ENCODE results near the gene PTK6.

Gene PTK6

GRCh38 chr20:63534427-63534830 lies 2.7 kb downstream of the PTK6 start:
- no peak for DNase-seq (ENCODE audit: low spot score)
- Histone ChIP-seq H2BK12ac (ENCODE audit: low read length) (peak overlapping the region; percentile 97), H2BK15ac (ENCODE audit: low read length) (peak overlapping the region; percentile 55), H3K9me3 (replicated peaks in 1 of 2; ENCODE audit: control insufficient read depth in 2 of 2, insufficient read depth in 1 of 2, low read depth in 1 of 2, low read length in 2 of 2) (peaks cover 0 to 2% of the 10 kb centered on the region in 2 donors), H3K9ac (ENCODE audit: low read depth, low read length, poor library complexity) (peak overlapping the region; percentile 44), H3K18ac (ENCODE audit: low read length) (peak overlapping the region; percentile 65), H3K27ac (replicated peaks; ENCODE audit: low read length) (no peak overlapping the region), H4K91ac (ENCODE audit: low read depth, low read length, poor library complexity) (no peak overlapping the region), H4K8ac (ENCODE audit: low read depth, low read length) (peak overlapping the region; percentile 43), H3K4ac (ENCODE audit: low read length) (no peak overlapping the region), H3K36me3 (replicated peaks in 1 of 2; ENCODE audit: control insufficient read depth in 2 of 2, insufficient read depth in 2 of 2, low read length in 2 of 2) (no peaks in the 10 kb centered on the region), H3K4me3 (ENCODE audit: low read length in 2 of 2) (no peak overlapping the region), H3K27me3 (ENCODE audit: control insufficient read depth in 3 of 3, insufficient read depth in 3 of 3, low read depth in 1 of 3, low read length in 3 of 3) (peaks cover 0 to 2% (median 0%) of the 10 kb centered on the region in 3 experiments), H3K4me1 (ENCODE audit: control insufficient read depth in 2 of 2, insufficient read depth in 1 of 2, low read depth in 1 of 2, low read length in 2 of 2) (peaks cover 16 to 19% of the 10 kb centered on the region in 2 donors), H2BK120ac (ENCODE audit: low read depth, low read length) (peak overlapping the region; percentile 76), H2AK5ac (ENCODE audit: low read depth, low read length) (peak overlapping the region; percentile 99), H2BK5ac (ENCODE audit: low read length) (no peak overlapping the region), H3K14ac (ENCODE audit: low read length) (peak overlapping the region; percentile 97), H3K4me2 (ENCODE audit: insufficient read depth, low read length, poor library complexity, severe bottlenecking) (no peak overlapping the region), H3K23ac (ENCODE audit: low read depth, low read length, poor library complexity) (peak overlapping the region; percentile 5), H2AFZ (ENCODE audit: low read length) (no peak overlapping the region), H3K79me1 (ENCODE audit: low read depth, low read length) (peaks cover 3% of the 10 kb centered on the region)
- whole genome bisulfite sequencing, 2 donors (ENCODE audit: extremely low coverage in 2 of 2, insufficient read length in 2 of 2, insufficient replicate concordance in 1 of 2), result no CpG with 5 or more reads among the region's 12 CpGs

GRCh38 chr20:63533871-63534393 lies 3.2 kb downstream of the PTK6 start:
- H3K4me2 ChIP-seq (ENCODE audit: insufficient read depth, low read length, poor library complexity, severe bottlenecking), result no peak overlapping the region
- peak overlapping the region; percentile 76 for H2BK120ac ChIP-seq (ENCODE audit: low read depth, low read length)
- WGBS, 2 donors (ENCODE audit: extremely low coverage in 2 of 2, insufficient read length in 2 of 2, insufficient replicate concordance in 1 of 2), result no CpG with 5 or more reads among the region's 28 CpGs
- peak overlapping the region; percentile 44 for H3K9ac ChIP-seq (ENCODE audit: low read depth, low read length, poor library complexity)
- H3K18ac ChIP-seq (ENCODE audit: low read length), result peak overlapping the region; percentile 3
- peak overlapping the region; percentile 5 for H3K23ac ChIP-seq (ENCODE audit: low read depth, low read length, poor library complexity)
- no peak for DNase-seq (ENCODE audit: low spot score)
- H3K4me3 ChIP-seq (ENCODE audit: low read length in 2 of 2), result no peak overlapping the region
- no peak overlapping the region for H3K27ac ChIP-seq (replicated peaks; ENCODE audit: low read length)
- H2BK12ac ChIP-seq (ENCODE audit: low read length), result peak overlapping the region; percentile 31
- no peak overlapping the region for H4K91ac ChIP-seq (ENCODE audit: low read depth, low read length, poor library complexity)
- H3K9me3 ChIP-seq (replicated peaks in 1 of 2; ENCODE audit: control insufficient read depth in 2 of 2, insufficient read depth in 1 of 2, low read depth in 1 of 2, low read length in 2 of 2), result peaks cover 0 to 2% of the 10 kb centered on the region in 2 donors
- H3K4ac ChIP-seq (ENCODE audit: low read length), result no peak overlapping the region
- H2AK5ac ChIP-seq (ENCODE audit: low read depth, low read length), result peak overlapping the region; percentile 99
- H3K14ac ChIP-seq (ENCODE audit: low read length), result peak overlapping the region; percentile 97
- H2BK5ac ChIP-seq (ENCODE audit: low read length), result no peak overlapping the region
- H3K4me1 ChIP-seq (ENCODE audit: control insufficient read depth in 2 of 2, insufficient read depth in 1 of 2, low read depth in 1 of 2, low read length in 2 of 2), result peaks cover 16 to 19% of the 10 kb centered on the region in 2 donors
- peaks cover 0 to 2% of the 10 kb centered on the region in 2 donors for H3K36me3 ChIP-seq (replicated peaks in 1 of 2; ENCODE audit: control insufficient read depth in 2 of 2, insufficient read depth in 2 of 2, low read length in 2 of 2)
- H2BK15ac ChIP-seq (ENCODE audit: low read length), result peak overlapping the region; percentile 55
- peak overlapping the region; percentile 3 for H4K8ac ChIP-seq (ENCODE audit: low read depth, low read length)
- H2AFZ ChIP-seq (ENCODE audit: low read length), result no peak overlapping the region
- H3K79me1 ChIP-seq (ENCODE audit: low read depth, low read length), result peaks cover 6% of the 10 kb centered on the region
- H3K27me3 ChIP-seq (ENCODE audit: control insufficient read depth in 3 of 3, insufficient read depth in 3 of 3, low read depth in 1 of 3, low read length in 3 of 3), result no peaks in the 10 kb centered on the region

GRCh38 chr20:63533388-63533787 lies 3.8 kb downstream of the PTK6 start:
- no peak overlapping the region for H2AFZ ChIP-seq (ENCODE audit: low read length)

GRCh38 chr20:63532449-63532971 lies 4.7 kb downstream of the PTK6 start:
- peak overlapping the region; percentile 67 for H4K91ac ChIP-seq (ENCODE audit: low read depth, low read length, poor library complexity)
- no CpG with 5 or more reads among the region's 24 CpGs for WGBS, 2 donors (ENCODE audit: extremely low coverage in 2 of 2, insufficient read length in 2 of 2, insufficient replicate concordance in 1 of 2)
- no peak overlapping the region for H3K4me2 ChIP-seq (ENCODE audit: insufficient read depth, low read length, poor library complexity, severe bottlenecking)
- H3K4me1 ChIP-seq (ENCODE audit: control insufficient read depth in 2 of 2, insufficient read depth in 1 of 2, low read depth in 1 of 2, low read length in 2 of 2), result peaks cover 12 to 15% of the 10 kb centered on the region in 2 donors
- H3K79me1 ChIP-seq (ENCODE audit: low read depth, low read length), result peaks cover 6% of the 10 kb centered on the region
- H3K27me3 ChIP-seq (ENCODE audit: control insufficient read depth in 3 of 3, insufficient read depth in 3 of 3, low read depth in 1 of 3, low read length in 3 of 3), result no peaks in the 10 kb centered on the region
- peak overlapping the region; percentile 22 for H3K23ac ChIP-seq (ENCODE audit: low read depth, low read length, poor library complexity)
- H3K18ac ChIP-seq (ENCODE audit: low read length), result peak overlapping the region; percentile 48
- H2BK12ac ChIP-seq (ENCODE audit: low read length), result no peak overlapping the region
- no peak overlapping the region for H2AFZ ChIP-seq (ENCODE audit: low read length)
- no peak overlapping the region for H4K8ac ChIP-seq (ENCODE audit: low read depth, low read length)
- H3K4ac ChIP-seq (ENCODE audit: low read length), result no peak overlapping the region
- H2BK120ac ChIP-seq (ENCODE audit: low read depth, low read length), result peak overlapping the region; percentile 47
- H3K9me3 ChIP-seq (replicated peaks in 1 of 2; ENCODE audit: control insufficient read depth in 2 of 2, insufficient read depth in 1 of 2, low read depth in 1 of 2, low read length in 2 of 2), result peaks cover 0 to 2% of the 10 kb centered on the region in 2 donors
- peak overlapping the region; percentile 8 for H3K14ac ChIP-seq (ENCODE audit: low read length)
- H3K27ac ChIP-seq (replicated peaks; ENCODE audit: low read length), result no peak overlapping the region
- peak overlapping the region; percentile 26 for H2BK15ac ChIP-seq (ENCODE audit: low read length)
- no peak for DNase-seq (ENCODE audit: low spot score)
- H3K4me3 ChIP-seq (ENCODE audit: low read length in 2 of 2), result peak overlapping the region in 1 of 2 donors; percentile 43
- H2BK5ac ChIP-seq (ENCODE audit: low read length), result peak overlapping the region; percentile 1
- H3K9ac ChIP-seq (ENCODE audit: low read depth, low read length, poor library complexity), result peak overlapping the region; percentile 32
- peaks cover 0 to 2% of the 10 kb centered on the region in 2 donors for H3K36me3 ChIP-seq (replicated peaks in 1 of 2; ENCODE audit: control insufficient read depth in 2 of 2, insufficient read depth in 2 of 2, low read length in 2 of 2)
- no peak overlapping the region for H2AK5ac ChIP-seq (ENCODE audit: low read depth, low read length)

More at GRCh38 chr20:63533388-63533787, 3.8 kb downstream of the PTK6 start:
- H2BK120ac ChIP-seq (ENCODE audit: low read depth, low read length), result no peak overlapping the region
- H3K36me3 ChIP-seq (replicated peaks in 1 of 2; ENCODE audit: control insufficient read depth in 2 of 2, insufficient read depth in 2 of 2, low read length in 2 of 2), result peaks cover 0 to 2% of the 10 kb centered on the region in 2 donors
- no peak for DNase-seq (ENCODE audit: low spot score)
- peak overlapping the region; percentile 75 for H3K14ac ChIP-seq (ENCODE audit: low read length)
- no peak overlapping the region for H3K27ac ChIP-seq (replicated peaks; ENCODE audit: low read length)
- no CpG with 5 or more reads among the region's 14 CpGs for WGBS, 2 donors (ENCODE audit: extremely low coverage in 2 of 2, insufficient read length in 2 of 2, insufficient replicate concordance in 1 of 2)
- no peak overlapping the region for H2BK12ac ChIP-seq (ENCODE audit: low read length)
- no peak overlapping the region for H2AK5ac ChIP-seq (ENCODE audit: low read depth, low read length)
- H3K9me3 ChIP-seq (replicated peaks in 1 of 2; ENCODE audit: control insufficient read depth in 2 of 2, insufficient read depth in 1 of 2, low read depth in 1 of 2, low read length in 2 of 2), result peaks cover 0 to 2% of the 10 kb centered on the region in 2 donors
- H3K4me2 ChIP-seq (ENCODE audit: insufficient read depth, low read length, poor library complexity, severe bottlenecking), result no peak overlapping the region
- no peak overlapping the region for H4K91ac ChIP-seq (ENCODE audit: low read depth, low read length, poor library complexity)
- H4K8ac ChIP-seq (ENCODE audit: low read depth, low read length), result no peak overlapping the region
- H3K79me1 ChIP-seq (ENCODE audit: low read depth, low read length), result peaks cover 6% of the 10 kb centered on the region
- no peak overlapping the region for H2BK15ac ChIP-seq (ENCODE audit: low read length)
- H3K23ac ChIP-seq (ENCODE audit: low read depth, low read length, poor library complexity), result no peak overlapping the region
- H3K4ac ChIP-seq (ENCODE audit: low read length), result no peak overlapping the region
- H3K27me3 ChIP-seq (ENCODE audit: control insufficient read depth in 3 of 3, insufficient read depth in 3 of 3, low read depth in 1 of 3, low read length in 3 of 3), result no peaks in the 10 kb centered on the region
- H3K9ac ChIP-seq (ENCODE audit: low read depth, low read length, poor library complexity), result no peak overlapping the region
- no peak overlapping the region for H2BK5ac ChIP-seq (ENCODE audit: low read length)
- no peak overlapping the region for H3K18ac ChIP-seq (ENCODE audit: low read length)
- peaks cover 16 to 17% of the 10 kb centered on the region in 2 donors for H3K4me1 ChIP-seq (ENCODE audit: control insufficient read depth in 2 of 2, insufficient read depth in 1 of 2, low read depth in 1 of 2, low read length in 2 of 2)
- no peak overlapping the region for H3K4me3 ChIP-seq (ENCODE audit: low read length in 2 of 2)

Data from neuronal stem cell (in vitro differentiated cells).